B cell (primary cell): Measurements from ENCODE around the gene TSEN34. TPM values are rescaled to one million over a fixed set of nuclear protein-coding genes. Genes with fewer than 3 reads are reported as not detected.

Source experiments
- ATAC-seq: fragments of 200-7000 bp; cut with Tn5 transposase; one replicate; pipeline ENCODE4 v1.10.0; 2021; ENCODE audit warnings: low read depth, mild to moderate bottlenecking, moderate number of reproducible peaks, moderate library complexity
- CTCF ChIA-PET: fragments of 350-600 bp; sonication (Branson Sonifier 250); formaldehyde crosslinking; loops from one replicate; lab custom pipeline; 2021; ENCODE audit warnings: antibody characterized with exemption, inconsistent platforms; lab: Charles Lee
- POLR2A ChIA-PET: fragments of 350-600 bp; sonication (Branson Sonifier 250); formaldehyde crosslinking; loops from one replicate; lab custom pipeline; 2021; ENCODE audit warnings: antibody characterized with exemption; lab: Charles Lee
- DNase-seq: peaks from one replicate; pipeline ENCODE4 v3.0.0; 2013
- H2AFZ ChIP-seq: 2 replicates; pipeline ENCODE4 v1.6.1; 2012; ENCODE audit warnings: mild to moderate bottlenecking, low read depth, low read length; ENCODE audit not compliant: insufficient read depth, poor library complexity, severe bottlenecking
- H3K27ac ChIP-seq, 2 donors: 1 replicate in 1 of 2; 2 replicates in 1 of 2; pipeline ENCODE4 v1.5.1; 2012 to 2013; ENCODE audit warnings: low read length in 2 of 2, mild to moderate bottlenecking in 2 of 2, moderate library complexity in 1 of 2
- H3K27me3 ChIP-seq, 4 experiments: fragments of 200-600 bp in 1 of 4; sonication (generic) in 1 of 4; replicated peaks in 1 of 4; 1 replicate in 2 of 4; 2 replicates in 2 of 4; pipeline versions ENCODE4 v1.6.1 to v1.7.0; 2013 to 2016; ENCODE audit warnings: low read length in 3 of 4, mild to moderate bottlenecking in 2 of 4, mixed read lengths in 1 of 4, moderate library complexity in 1 of 4; ENCODE audit not compliant: insufficient read depth in 4 of 4, control insufficient read depth in 3 of 4; ENCODE audit errors: control extremely low read depth in 1 of 4
- H3K36me3 ChIP-seq, 2 experiments: replicated peaks in 1 of 2; 1 replicate in 1 of 2; 2 replicates in 1 of 2; pipeline versions ENCODE4 v1.6.1 to v1.7.1; 2013; ENCODE audit warnings: low read length in 1 of 2; ENCODE audit not compliant: insufficient read depth in 2 of 2, control insufficient read depth in 1 of 2; ENCODE audit errors: control extremely low read depth in 1 of 2, extremely low read depth in 1 of 2
- H3K4me1 ChIP-seq, 2 donors: fragments of 200-600 bp in 1 of 2; sonication (generic) in 1 of 2; 1 replicate in 1 of 2; 2 replicates in 1 of 2; pipeline versions ENCODE4 v1.5.1 to v1.6.1; 2013 to 2017; ENCODE audit warnings: low read length in 2 of 2; ENCODE audit not compliant: control insufficient read depth in 2 of 2, insufficient read depth in 2 of 2
- H3K4me2 ChIP-seq: replicated peaks from 2 replicates; pipeline ENCODE3; 2012; ENCODE audit warnings: mild to moderate bottlenecking, low read depth, low read length; ENCODE audit not compliant: poor library complexity, severe bottlenecking
- H3K4me3 ChIP-seq, 5 experiments: fragments of 200-600 bp in 1 of 5; sonication (generic) in 1 of 5; 1 replicate in 3 of 5; 2 replicates in 2 of 5; pipeline versions ENCODE4 v1.5.1 to v1.7.0; 2011 to 2016; ENCODE audit warnings: low read length in 4 of 5, mild to moderate bottlenecking in 4 of 5, low read depth in 2 of 5, control low read depth in 1 of 5, moderate library complexity in 1 of 5; ENCODE audit not compliant: insufficient read depth in 1 of 5; ENCODE audit errors: control extremely low read depth in 1 of 5, extremely low read depth in 1 of 5
- H3K79me2 ChIP-seq: fragments of 200-600 bp; sonication (generic); one replicate; pipeline ENCODE4 v1.6.0; 2016; ENCODE audit warnings: low read length; ENCODE audit not compliant: control insufficient read depth, insufficient read depth
- H3K9ac ChIP-seq: fragments of 200-600 bp; sonication (generic); 2 replicates; pipeline ENCODE4 v1.6.1; 2017; ENCODE audit warnings: mild to moderate bottlenecking, low read length, moderate library complexity
- H3K9me3 ChIP-seq, 3 donors: one replicate each; pipeline versions ENCODE4 v1.6.1 to v1.7.1; 2013; ENCODE audit warnings: low read length in 2 of 3; ENCODE audit not compliant: control insufficient read depth in 2 of 3, insufficient read depth in 1 of 3; ENCODE audit errors: control extremely low read depth in 1 of 3
- H4K20me1 ChIP-seq: 2 replicates; pipeline ENCODE4 v1.6.0; 2012; ENCODE audit warnings: mild to moderate bottlenecking, low read length; ENCODE audit not compliant: insufficient read depth, control insufficient read depth, poor library complexity, severe bottlenecking
- H3K27ac Mint-ChIP-seq: one replicate; pipeline ENCODE4 v1.8.0; 2021; ENCODE audit warnings: mixed read lengths
- H3K27me3 Mint-ChIP-seq: one replicate; pipeline ENCODE4 v1.8.0; 2021; ENCODE audit warnings: mixed read lengths
- H3K4me1 Mint-ChIP-seq: one replicate; pipeline ENCODE4 v1.8.0; 2021; ENCODE audit warnings: mixed read lengths
- H3K4me3 Mint-ChIP-seq: one replicate; pipeline ENCODE4 v1.8.0; 2021; ENCODE audit warnings: mixed read lengths
- H3K9me3 Mint-ChIP-seq: one replicate; pipeline ENCODE4 v1.8.0; 2022; ENCODE audit warnings: mixed read lengths; ENCODE audit not compliant: insufficient read depth
- EZH2 ChIP-seq: IDR thresholded peaks from 2 replicates; pipeline ENCODE4 v1.6.1; 2012; ENCODE audit warnings: borderline replicate concordance, low read depth, mild to moderate bottlenecking, moderate library complexity, low read length; ENCODE audit not compliant: insufficient read depth, poor library complexity, severe bottlenecking
- WGBS: methylation state at CpG from one replicate; pipeline ENCODE4 v1.1.5; 2013; ENCODE audit warnings: missing lambda C conversion rate; ENCODE audit not compliant: insufficient coverage; 5-methylcytosine and 5-hydroxymethylcytosine counted together
- intact Hi-C: fragments of 100-400 bp; cut with micrococcal nuclease; formaldehyde crosslinking; loops from one replicate; pipeline ENCODE4 v1.10.0; 2022
- polyA plus RNA-seq: library from polyadenylated mRNA; depleted of rRNA; stranded (reverse); fragments of >200 nt; gene quantifications from 2 replicates; pipeline ENCODE4 v1.2.3, GENCODE V29; 2012
- total RNA-seq, 2 donors: library from RNA; stranded (reverse); fragments of 120-200 nt in 1 of 2; gene quantifications; 1 replicate in 1 of 2; 2 replicates in 1 of 2; pipeline versions ENCODE4 v1.2.3 to v1.2.4, GENCODE V29; 2013 to 2022
- TF ChIP-seq, protein P1 (sequence below): fragments of 200-600 bp; IDR thresholded peaks from one replicate; pipeline ENCODE4 v1.8.0; 2022; ENCODE audit warnings: antibody characterized with exemption, mild to moderate bottlenecking

Gene TSEN34
- total and polyA plus RNA-seq, 2 donors (not counting 1 experiment from before 2014, with no cell fraction given): 17.6 to 25.1 TPM

DNA sequence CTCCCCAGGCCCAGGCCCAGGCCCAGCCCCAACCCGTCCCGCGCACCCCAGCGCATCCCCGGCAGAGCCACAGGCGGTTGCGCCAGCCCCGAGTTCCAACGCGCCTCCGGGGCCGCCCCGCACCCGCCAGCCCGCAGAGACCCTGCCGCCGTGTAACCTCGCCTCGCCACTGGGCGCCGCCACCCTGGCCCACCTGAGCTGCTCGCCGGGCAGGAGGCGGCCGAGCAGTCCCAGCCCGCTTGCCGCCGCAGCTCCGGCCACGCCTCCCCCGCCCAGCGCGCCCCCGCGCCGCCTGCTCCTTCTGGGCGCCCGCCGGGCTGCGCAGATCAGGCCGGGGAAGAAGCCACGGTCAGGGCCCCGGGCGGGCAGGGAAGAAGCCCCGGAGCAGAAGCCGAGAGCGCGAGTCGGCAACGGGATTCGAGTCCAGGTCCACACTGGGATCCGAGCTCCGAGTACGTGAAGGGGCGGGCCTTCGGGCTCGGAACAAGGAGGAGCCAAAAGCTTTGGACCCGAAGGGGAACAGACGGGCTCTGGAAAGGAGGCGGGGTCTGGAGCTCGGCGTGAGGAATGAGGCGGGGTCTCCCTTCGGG lies 1.9 kb upstream of the TSEN34 start, which contains the start of gene MBOAT7:
MBOAT7 (minus strand) TSS at position 436 of the 590 bp plus-strand sequence. CDS start 1,072 bp downstream, outside the sequence.
- Histone ChIP-seq H3K27ac (peak within 1 kb of the TSS; percentile 96 to 99), H3K4me2 (peak within 1 kb of the TSS; percentile 99), H3K79me2 (peaks cover 20% of the 10 kb centered on the region), H3K9ac (peak within 1 kb of the TSS; percentile 83), H3K36me3 (peaks cover 0 to 16% of the 10 kb centered on the region in 2 experiments), H3K9me3 (no peaks in the 10 kb centered on the region), H2AFZ (peak within 1 kb of the TSS; percentile 80), H3K27me3 (no peaks in the 10 kb centered on the region), H4K20me1 (peaks cover 19% of the 10 kb centered on the region), H3K4me1 (peaks cover 18 to 22% of the 10 kb centered on the region in 2 donors), H3K4me3 (peak within 1 kb of the TSS; percentile 31 to 87 (median 81))
- Mint-ChIP-seq H3K4me1 (peaks cover 32% of the 10 kb centered on the region), H3K9me3 (no peaks in the 10 kb centered on the region), H3K4me3 (peak within 1 kb of the TSS; percentile 94), H3K27me3 (no peaks in the 10 kb centered on the region), H3K27ac (peak within 1 kb of the TSS; percentile 99)
- DNase-seq: no peak
- no peak for TF ChIP-seq EZH2
- TF ChIP-seq, protein P1, sequence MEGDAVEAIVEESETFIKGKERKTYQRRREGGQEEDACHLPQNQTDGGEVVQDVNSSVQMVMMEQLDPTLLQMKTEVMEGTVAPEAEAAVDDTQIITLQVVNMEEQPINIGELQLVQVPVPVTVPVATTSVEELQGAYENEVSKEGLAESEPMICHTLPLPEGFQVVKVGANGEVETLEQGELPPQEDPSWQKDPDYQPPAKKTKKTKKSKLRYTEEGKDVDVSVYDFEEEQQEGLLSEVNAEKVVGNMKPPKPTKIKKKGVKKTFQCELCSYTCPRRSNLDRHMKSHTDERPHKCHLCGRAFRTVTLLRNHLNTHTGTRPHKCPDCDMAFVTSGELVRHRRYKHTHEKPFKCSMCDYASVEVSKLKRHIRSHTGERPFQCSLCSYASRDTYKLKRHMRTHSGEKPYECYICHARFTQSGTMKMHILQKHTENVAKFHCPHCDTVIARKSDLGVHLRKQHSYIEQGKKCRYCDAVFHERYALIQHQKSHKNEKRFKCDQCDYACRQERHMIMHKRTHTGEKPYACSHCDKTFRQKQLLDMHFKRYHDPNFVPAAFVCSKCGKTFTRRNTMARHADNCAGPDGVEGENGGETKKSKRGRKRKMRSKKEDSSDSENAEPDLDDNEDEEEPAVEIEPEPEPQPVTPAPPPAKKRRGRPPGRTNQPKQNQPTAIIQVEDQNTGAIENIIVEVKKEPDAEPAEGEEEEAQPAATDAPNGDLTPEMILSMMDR: peak; percentile 15
- POLR2A ChIA-PET: interaction anchor here (0.5 to 4.5 kb wide), 13 partner anchors 9 to 2000 kb away, joined by 3 to 73 read pairs (median 5); partner anchors contain the start of genes CNOT3, LENG1, RPS9 and TMC4
- peak; percentile 6 for ATAC-seq
- intact Hi-C loops: loop anchor here (1.0 to 5.0 kb wide), 3 partner anchors 16 to 43 kb away; partner anchors contain the start of gene TMC4
- CTCF ChIA-PET: interaction anchor here (0.6 to 4.7 kb wide), 18 partner anchors 11 to 292 kb away, joined by 3 to 50 read pairs (median 4); partner anchors contain the start of genes LENG1, RPS9 and TMC4
- under 1% methylated on average over 64 of the region's 64 CpGs for WGBS
